C4-2B (cell line): Measurements from ENCODE around the gene SLC25A47.

ENCODE experiments used
- CTCF ChIP-seq: fragments of 450-650 bp; conservative IDR thresholded peaks from 2 replicates; pipeline ENCODE4 v1.5.1; 2017; ENCODE audit warnings: mild to moderate bottlenecking
- ZFX ChIP-seq: fragments of 450-650 bp; IDR thresholded peaks from 2 replicates; pipeline ENCODE4 v1.6.1; 2017

GRCh38 chr14:100333311-100333710, 10.2 kb downstream of the SLC25A47 start:
- TF ChIP-seq CTCF (no peak), ZFX (no peak)
